ENCODE measurements around the gene SLC35F3.

The SLC35F3 gene

DNA sequence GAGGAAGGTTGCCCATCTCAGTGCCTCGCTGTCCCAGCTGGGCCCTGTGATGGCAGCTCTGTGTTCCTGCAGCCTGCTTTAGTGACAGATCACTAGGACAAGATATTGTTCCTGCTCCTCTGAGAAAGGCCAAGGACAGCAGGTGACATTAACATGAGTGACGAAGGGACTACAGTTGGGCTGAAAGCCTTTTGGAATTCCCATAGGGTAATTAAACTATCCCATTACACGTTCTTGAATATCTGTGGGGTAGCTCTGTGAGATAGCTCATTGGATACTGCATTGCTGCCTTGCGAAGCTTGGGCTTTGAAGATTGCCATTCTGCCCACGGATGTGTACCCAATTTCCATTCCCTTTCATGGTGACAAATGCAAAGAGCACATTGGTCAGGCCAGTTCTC is 390.6 kb downstream of the SLC35F3 start:
- Histone ChIP-seq H3K9me2 (replicated peaks; ENCODE audit: control insufficient read depth, low read length) (no peaks in the 10 kb centered on the region), H3F3A (ENCODE audit: control insufficient read depth, insufficient read depth) (no peaks in the 10 kb centered on the region), H3K4me3 (ENCODE audit: low read length) (no peak overlapping the region), H4K20me1 (ENCODE audit: control insufficient read depth, insufficient read depth, low read depth, low read length) (no peaks in the 10 kb centered on the region), H3K4me2 (ENCODE audit: low read length) (no peak overlapping the region), H3K9me3 (ENCODE audit: control insufficient read depth, insufficient read depth, low read length) (no peaks in the 10 kb centered on the region), H3K4me1 (ENCODE audit: control insufficient read depth, low read length) (no peaks in the 10 kb centered on the region), H3K27me3 (ENCODE audit: control insufficient read depth, low read length) (peaks cover 13% of the 10 kb centered on the region; the same call in 1 of the 2 replicates), H3K27ac (ENCODE audit: low read depth, low read length) (no peak overlapping the region), H3K36me3 (ENCODE audit: control insufficient read depth, low read length) (no peaks in the 10 kb centered on the region), H3K79me2 (ENCODE audit: control insufficient read depth, low read length) (no peaks in the 10 kb centered on the region)
- TF ChIP-seq, protein P1, sequence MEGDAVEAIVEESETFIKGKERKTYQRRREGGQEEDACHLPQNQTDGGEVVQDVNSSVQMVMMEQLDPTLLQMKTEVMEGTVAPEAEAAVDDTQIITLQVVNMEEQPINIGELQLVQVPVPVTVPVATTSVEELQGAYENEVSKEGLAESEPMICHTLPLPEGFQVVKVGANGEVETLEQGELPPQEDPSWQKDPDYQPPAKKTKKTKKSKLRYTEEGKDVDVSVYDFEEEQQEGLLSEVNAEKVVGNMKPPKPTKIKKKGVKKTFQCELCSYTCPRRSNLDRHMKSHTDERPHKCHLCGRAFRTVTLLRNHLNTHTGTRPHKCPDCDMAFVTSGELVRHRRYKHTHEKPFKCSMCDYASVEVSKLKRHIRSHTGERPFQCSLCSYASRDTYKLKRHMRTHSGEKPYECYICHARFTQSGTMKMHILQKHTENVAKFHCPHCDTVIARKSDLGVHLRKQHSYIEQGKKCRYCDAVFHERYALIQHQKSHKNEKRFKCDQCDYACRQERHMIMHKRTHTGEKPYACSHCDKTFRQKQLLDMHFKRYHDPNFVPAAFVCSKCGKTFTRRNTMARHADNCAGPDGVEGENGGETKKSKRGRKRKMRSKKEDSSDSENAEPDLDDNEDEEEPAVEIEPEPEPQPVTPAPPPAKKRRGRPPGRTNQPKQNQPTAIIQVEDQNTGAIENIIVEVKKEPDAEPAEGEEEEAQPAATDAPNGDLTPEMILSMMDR (IDR thresholded peaks at IDR 0.05; ENCODE audit: low read depth, low read length, poor library complexity, severe bottlenecking): no peak
- no peak for TF ChIP-seq EZH2phosphoT487 (IDR thresholded peaks at IDR 0.05; ENCODE audit: borderline replicate concordance, low read length)

DNA sequence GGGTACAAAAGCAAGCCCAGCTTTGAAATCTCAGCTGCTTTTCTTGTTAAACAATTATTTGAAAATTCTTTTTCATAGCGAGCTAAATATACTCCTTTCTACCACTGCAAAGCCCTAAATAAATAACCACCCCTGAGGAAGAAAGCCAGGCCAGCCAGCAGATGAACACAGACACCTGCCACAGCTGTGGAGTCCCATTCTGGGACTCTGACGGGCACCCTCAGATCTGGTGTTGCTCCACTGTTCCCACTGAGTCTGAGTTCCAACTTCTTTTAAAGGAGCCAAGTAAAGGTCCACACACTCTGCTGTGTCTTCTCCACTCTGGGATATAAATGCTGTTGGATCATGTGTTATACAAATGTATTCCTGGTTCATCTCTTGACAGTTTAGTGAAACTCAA is 391.1 kb downstream of the SLC35F3 start:
- Histone ChIP-seq H3K4me3 (ENCODE audit: low read length) (no peak overlapping the region), H3K9me2 (replicated peaks; ENCODE audit: control insufficient read depth, low read length) (no peaks in the 10 kb centered on the region), H3F3A (ENCODE audit: control insufficient read depth, insufficient read depth) (no peaks in the 10 kb centered on the region), H3K79me2 (ENCODE audit: control insufficient read depth, low read length) (no peaks in the 10 kb centered on the region), H3K27ac (ENCODE audit: low read depth, low read length) (no peak overlapping the region), H3K9me3 (ENCODE audit: control insufficient read depth, insufficient read depth, low read length) (no peaks in the 10 kb centered on the region), H3K27me3 (ENCODE audit: control insufficient read depth, low read length) (peaks cover 13% of the 10 kb centered on the region; the same call in 1 of the 2 replicates), H3K36me3 (ENCODE audit: control insufficient read depth, low read length) (no peaks in the 10 kb centered on the region), H3K4me2 (ENCODE audit: low read length) (no peak overlapping the region), H3K4me1 (ENCODE audit: control insufficient read depth, low read length) (no peaks in the 10 kb centered on the region), H4K20me1 (ENCODE audit: control insufficient read depth, insufficient read depth, low read depth, low read length) (no peaks in the 10 kb centered on the region)
- TF ChIP-seq, protein P1 (IDR thresholded peaks at IDR 0.05; ENCODE audit: low read depth, low read length, poor library complexity, severe bottlenecking): no peak
- TF ChIP-seq EZH2phosphoT487 (IDR thresholded peaks at IDR 0.05; ENCODE audit: borderline replicate concordance, low read length): no peak

DNA sequence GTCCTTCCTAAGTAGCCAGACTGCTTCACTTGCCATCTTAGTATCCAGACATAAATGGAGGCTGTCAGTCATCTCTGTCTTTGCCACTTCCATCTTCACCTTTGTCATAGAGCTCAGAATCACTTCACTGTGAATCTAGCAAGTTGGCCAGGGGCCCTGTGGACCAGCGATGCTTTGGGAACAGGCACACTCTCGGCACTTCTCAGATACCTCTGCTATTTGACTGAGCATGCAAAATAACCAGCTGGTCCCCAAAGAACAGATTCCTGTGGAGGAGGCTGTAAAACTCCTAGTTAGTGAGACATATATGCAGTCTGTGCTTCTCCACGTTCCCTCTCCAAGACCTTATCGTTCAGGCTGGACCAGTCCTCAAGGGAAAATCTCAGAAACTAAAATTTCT is 392.0 kb downstream of the SLC35F3 start:
- no peak overlapping the region for H3K4me2 ChIP-seq (ENCODE audit: low read length)
- no peaks in the 10 kb centered on the region for H3F3A ChIP-seq (ENCODE audit: control insufficient read depth, insufficient read depth)
- no peak overlapping the region for H3K4me3 ChIP-seq (ENCODE audit: low read length)
- H4K20me1 ChIP-seq (ENCODE audit: control insufficient read depth, insufficient read depth, low read depth, low read length): no peaks in the 10 kb centered on the region
- H3K27me3 ChIP-seq (ENCODE audit: control insufficient read depth, low read length): peaks cover 13% of the 10 kb centered on the region; the same call in 1 of the 2 replicates
- H3K9me2 ChIP-seq (replicated peaks; ENCODE audit: control insufficient read depth, low read length): no peaks in the 10 kb centered on the region
- no peaks in the 10 kb centered on the region for H3K9me3 ChIP-seq (ENCODE audit: control insufficient read depth, insufficient read depth, low read length)
- H3K36me3 ChIP-seq (ENCODE audit: control insufficient read depth, low read length): no peaks in the 10 kb centered on the region
- no peaks in the 10 kb centered on the region for H3K79me2 ChIP-seq (ENCODE audit: control insufficient read depth, low read length)
- H3K27ac ChIP-seq (ENCODE audit: low read depth, low read length): no peak overlapping the region
- no peaks in the 10 kb centered on the region for H3K4me1 ChIP-seq (ENCODE audit: control insufficient read depth, low read length)
- no peak for TF ChIP-seq EZH2phosphoT487 (IDR thresholded peaks at IDR 0.05; ENCODE audit: borderline replicate concordance, low read length)
- TF ChIP-seq, protein P1 (IDR thresholded peaks at IDR 0.05; ENCODE audit: low read depth, low read length, poor library complexity, severe bottlenecking): no peak
